RWPE1 (cell line): ENCODE results near the gene GRIN3B.

Experiments used
- CTCF ChIA-PET: fragments of 350-600 bp; sonication (Branson Sonifier 250); formaldehyde crosslinking; extraction: SDS; loops from one replicate; lab custom pipeline; 2021; lab: Yijun Ruan, JAX
- POLR2A ChIA-PET: fragments of 400-600 bp; formaldehyde crosslinking; extraction: SDS; loops from one replicate; lab custom pipeline; 2020; ENCODE audit warnings: antibody characterized with exemption; ENCODE audit not compliant: low non-redundant PET; lab: Yijun Ruan, JAX
- DNase-seq: peaks from one replicate; pipeline ENCODE4 v3.0.0; 2012; ENCODE audit warnings: low spot score
- H3K27ac ChIP-seq: fragments of 450-650 bp; 2 replicates; pipeline ENCODE4 v1.5.1; 2017
- TF ChIP-seq, protein P1 (sequence below): fragments of 450-650 bp; conservative IDR thresholded peaks from 2 replicates; pipeline ENCODE4 v1.5.1; 2017; ENCODE audit warnings: low read depth, mild to moderate bottlenecking

GRIN3B gene

GRCh38 chr19:990746-991145 is 9.5 kb upstream of the GRIN3B start:
- TF ChIP-seq, protein P1, sequence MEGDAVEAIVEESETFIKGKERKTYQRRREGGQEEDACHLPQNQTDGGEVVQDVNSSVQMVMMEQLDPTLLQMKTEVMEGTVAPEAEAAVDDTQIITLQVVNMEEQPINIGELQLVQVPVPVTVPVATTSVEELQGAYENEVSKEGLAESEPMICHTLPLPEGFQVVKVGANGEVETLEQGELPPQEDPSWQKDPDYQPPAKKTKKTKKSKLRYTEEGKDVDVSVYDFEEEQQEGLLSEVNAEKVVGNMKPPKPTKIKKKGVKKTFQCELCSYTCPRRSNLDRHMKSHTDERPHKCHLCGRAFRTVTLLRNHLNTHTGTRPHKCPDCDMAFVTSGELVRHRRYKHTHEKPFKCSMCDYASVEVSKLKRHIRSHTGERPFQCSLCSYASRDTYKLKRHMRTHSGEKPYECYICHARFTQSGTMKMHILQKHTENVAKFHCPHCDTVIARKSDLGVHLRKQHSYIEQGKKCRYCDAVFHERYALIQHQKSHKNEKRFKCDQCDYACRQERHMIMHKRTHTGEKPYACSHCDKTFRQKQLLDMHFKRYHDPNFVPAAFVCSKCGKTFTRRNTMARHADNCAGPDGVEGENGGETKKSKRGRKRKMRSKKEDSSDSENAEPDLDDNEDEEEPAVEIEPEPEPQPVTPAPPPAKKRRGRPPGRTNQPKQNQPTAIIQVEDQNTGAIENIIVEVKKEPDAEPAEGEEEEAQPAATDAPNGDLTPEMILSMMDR, result no peak
- CTCF ChIA-PET, result no interaction called here
- no peak for DNase-seq
- POLR2A ChIA-PET, result no interaction called here
- H3K27ac ChIP-seq, result peak overlapping the region; percentile 39

DNA sequence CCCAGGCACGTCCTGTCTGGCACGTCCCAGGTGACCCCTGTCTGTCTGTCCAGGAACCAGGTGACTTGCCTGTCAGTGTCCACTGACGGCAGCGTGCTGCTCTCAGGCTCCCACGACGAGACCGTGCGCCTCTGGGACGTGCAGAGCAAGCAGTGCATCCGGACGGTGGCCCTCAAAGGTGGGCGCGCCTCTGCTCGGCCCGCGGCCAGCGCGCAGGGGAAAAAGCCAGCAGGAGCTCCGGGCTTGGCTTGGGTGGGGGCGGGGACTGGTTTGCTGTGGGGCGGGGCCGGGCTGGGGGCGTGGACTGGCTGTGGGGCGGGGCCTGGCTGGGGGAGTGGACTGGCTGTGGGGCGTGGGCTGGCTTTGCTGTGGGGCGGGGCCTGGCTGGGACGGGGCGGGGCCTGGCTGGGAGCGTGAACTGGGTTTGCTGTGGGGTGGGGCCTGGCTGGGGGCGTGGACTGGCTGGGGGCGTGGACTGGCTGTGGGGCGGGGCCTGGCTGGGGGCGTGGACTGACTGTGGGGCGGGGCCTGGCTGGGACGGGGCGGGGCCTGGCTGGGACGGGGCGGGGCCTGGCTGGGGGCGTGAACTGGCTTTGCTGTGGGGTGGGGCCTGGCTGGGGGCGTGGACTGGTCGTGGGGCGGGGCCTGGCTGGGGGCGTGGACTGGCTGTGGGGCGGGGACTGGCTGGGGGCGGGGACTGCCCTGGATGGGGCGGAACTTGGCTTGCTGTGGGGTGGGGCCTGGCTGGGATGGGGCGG is 8.9 kb upstream of the GRIN3B start:
- CTCF ChIA-PET, result no interaction called here
- H3K27ac ChIP-seq, result peak overlapping the region; percentile 51
- TF ChIP-seq, protein P1, result no peak
- POLR2A ChIA-PET, result no interaction called here
- peak; percentile 45 for DNase-seq

DNA sequence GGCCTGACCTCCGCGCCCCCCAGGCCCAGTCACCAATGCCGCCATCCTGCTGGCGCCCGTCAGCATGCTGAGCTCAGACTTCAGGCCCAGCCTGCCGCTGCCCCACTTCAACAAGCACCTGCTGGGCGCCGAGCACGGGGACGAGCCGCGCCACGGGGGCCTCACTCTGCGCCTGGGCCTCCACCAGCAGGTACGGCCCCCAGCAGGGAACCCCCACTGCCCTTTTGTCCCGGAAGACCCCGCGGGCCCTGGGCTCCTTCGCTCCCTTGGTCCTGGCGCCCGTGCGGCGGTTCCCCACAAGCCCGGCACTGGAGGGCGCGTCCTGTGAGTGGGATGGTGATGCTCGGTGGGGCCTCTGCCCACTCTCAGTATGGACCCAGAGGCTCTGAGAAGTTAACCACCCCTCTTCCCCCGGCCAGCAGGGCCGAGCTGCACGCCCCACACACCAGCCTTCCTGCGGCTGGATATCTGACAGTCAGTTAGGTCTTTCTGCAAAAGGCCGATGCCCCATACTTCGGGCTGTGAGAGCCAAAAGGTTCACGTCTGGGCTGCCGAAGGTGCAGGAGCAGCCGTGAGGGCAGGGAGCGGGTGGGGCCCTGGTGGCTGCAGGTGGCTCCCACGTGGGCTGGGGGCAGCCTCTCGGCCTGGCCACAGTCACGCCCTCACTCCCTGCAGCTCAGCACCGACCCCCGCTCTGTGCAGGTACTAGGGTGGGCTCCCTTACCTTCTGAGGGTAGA is 8.1 kb upstream of the GRIN3B start:
- peak overlapping the region; percentile 51 for H3K27ac ChIP-seq
- TF ChIP-seq, protein P1, result no peak
- DNase-seq, result no peak
- CTCF ChIA-PET, result no interaction called here
- POLR2A ChIA-PET, result no interaction called here

DNA sequence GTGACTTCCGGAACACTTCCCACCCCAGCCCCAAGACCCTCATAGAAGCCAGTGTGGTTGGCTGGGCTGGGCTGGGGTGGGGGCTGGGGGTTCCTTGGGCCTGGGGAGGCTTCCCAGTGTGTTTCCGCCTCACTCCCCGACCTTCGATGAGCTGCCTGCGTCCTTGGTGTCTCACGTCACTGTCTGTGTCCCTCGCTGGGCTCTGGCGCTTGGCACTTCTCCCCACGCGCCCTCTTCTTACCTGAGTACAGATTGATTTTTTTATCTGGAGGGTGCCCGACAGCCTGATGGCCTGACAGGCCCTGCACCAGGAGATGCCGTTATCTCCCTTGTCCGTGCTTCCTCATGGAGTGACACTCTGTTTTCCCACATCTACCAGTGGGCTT is 7.6 kb upstream of the GRIN3B start:
- no peak for DNase-seq
- H3K27ac ChIP-seq, result peak overlapping the region; percentile 51
- TF ChIP-seq, protein P1, result no peak
- POLR2A ChIA-PET, result no interaction called here
- CTCF ChIA-PET, result no interaction called here

DNA sequence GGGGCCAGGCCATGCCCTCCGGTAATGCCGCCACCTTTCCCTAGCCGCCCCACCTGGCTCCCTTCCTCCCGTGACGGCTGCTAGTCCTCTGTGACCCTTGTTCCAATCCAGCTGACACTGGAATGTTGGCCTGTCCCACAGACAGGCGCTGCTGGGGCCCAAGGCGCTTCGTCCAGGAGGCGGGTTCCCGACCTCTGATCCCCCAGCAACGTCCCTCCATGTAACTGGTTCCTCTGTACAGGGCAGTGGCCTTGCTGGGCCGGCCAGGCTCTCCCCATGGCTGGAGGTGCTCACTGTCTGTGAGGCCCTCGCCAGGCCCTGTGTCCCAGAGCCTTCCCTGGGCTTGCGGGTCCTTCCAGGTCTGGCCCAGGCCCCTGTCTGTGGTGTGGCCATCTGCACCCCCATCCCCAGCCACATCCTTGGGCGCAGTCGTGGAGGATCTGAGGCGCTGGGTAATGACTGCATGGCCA is 6.8 kb upstream of the GRIN3B start:
- CTCF ChIA-PET, result no interaction called here
- POLR2A ChIA-PET, result no interaction called here
- DNase-seq, result no peak
- peak overlapping the region; percentile 51 for H3K27ac ChIP-seq
- TF ChIP-seq, protein P1, result no peak

- TF ChIP-seq, protein P1, result no peak
- peak overlapping the region; percentile 51 for H3K27ac ChIP-seq
- CTCF ChIA-PET, result no interaction called here
- POLR2A ChIA-PET, result no interaction called here
- DNase-seq, result no peak
These were observed 6.3 kb upstream of the GRIN3B start for GRCh38 chr19:993831-994393.
